HepG2 (cell line): ENCODE measurements around the gene PIP. TPM values are rescaled to one million over a fixed set of nuclear protein-coding genes. Genes with fewer than 3 reads are reported as not detected.

ENCODE experiments used
- ATAC-seq: fragments of 200-7000 bp; cut with Tn5 transposase; 3 replicates; pipeline ENCODE4 v1.9.1; 2020; ENCODE audit warnings: mild to moderate bottlenecking, moderate library complexity
- BruUV-seq: library from RNA; stranded (reverse); fragments of 400-500 nt; replicated peaks from 2 replicates; lab custom pipeline; 2021; lab: Mats Ljungman, UMichigan
- CTCF ChIA-PET: fragments of 300-600 bp; formaldehyde crosslinking; extraction: SDS; loops from one replicate; lab custom pipeline; 2021; ENCODE audit warnings: low total read pairs, inconsistent platforms, low intra/inter-chr PET ratio; lab: Yijun Ruan, JAX
- POLR2A ChIA-PET: fragments of 350-600 bp; sonication (Branson Sonifier 250); formaldehyde crosslinking; loops from one replicate; lab custom pipeline; 2020; ENCODE audit warnings: antibody characterized with exemption, inconsistent platforms; lab: Yijun Ruan, JAX
- DNase-seq: peaks from one replicate; pipeline ENCODE4 v3.0.0-alpha.2; 2015; ENCODE audit warnings: low spot score
- FAIRE-seq: peaks from 3 replicates; lab custom pipeline; 2011; peaks lifted over from hg19 to GRCh38; lab: Jason Lieb, UNC
- H2AFZ ChIP-seq: one replicate; pipeline ENCODE4 v1.6.1; 2011; ENCODE audit warnings: low read length, inconsistent platforms
- H3K27ac ChIP-seq: fragments of 300-600 bp; 3 replicates; pipeline ENCODE4 v1.8.0; 2011; ENCODE audit warnings: mixed run types, mild to moderate bottlenecking, mixed read lengths, low read length, inconsistent platforms; ENCODE audit not compliant: insufficient read depth; ENCODE audit errors: extremely low read length
- H3K27me3 ChIP-seq, 2 experiments: fragments of 200-600 bp in 1 of 2; 2 replicates in 1 of 2; 3 replicates in 1 of 2; pipeline versions ENCODE4 v1.6.0 to v1.8.0; 2011; ENCODE audit warnings: low read length in 2 of 2, mild to moderate bottlenecking in 2 of 2, moderate library complexity in 2 of 2, inconsistent platforms in 1 of 2; ENCODE audit not compliant: insufficient read depth in 2 of 2, control insufficient read depth in 1 of 2
- H3K36me3 ChIP-seq, 2 experiments: fragments of 200-600 bp in 1 of 2; replicated peaks in 1 of 2; 2 replicates in 1 of 2; 3 replicates in 1 of 2; pipeline versions ENCODE4 v1.5.1 to v1.8.0; 2011; ENCODE audit warnings: low read length in 2 of 2, inconsistent platforms in 1 of 2; ENCODE audit not compliant: insufficient read depth in 2 of 2, control insufficient read depth in 1 of 2
- H3K4me1 ChIP-seq: 2 replicates; pipeline ENCODE4 v1.5.1; 2012; ENCODE audit warnings: low read length, inconsistent platforms; ENCODE audit not compliant: insufficient read depth
- H3K4me2 ChIP-seq: 2 replicates; pipeline ENCODE4 v1.6.0; 2011; ENCODE audit warnings: low read depth, low read length, inconsistent platforms
- H3K4me3 ChIP-seq, 3 experiments: fragments of 200-600 bp in 1 of 3; sonication (generic), shearing (Covaris generic) in 1 of 3; replicated peaks in 1 of 3; 2 replicates each; pipeline ENCODE4 v1.5.1; 2011 to 2016; ENCODE audit warnings: low read length in 3 of 3, inconsistent platforms in 2 of 3, low read depth in 2 of 3, mild to moderate bottlenecking in 2 of 3, control low read depth in 1 of 3, mixed read lengths in 1 of 3; ENCODE audit not compliant: insufficient read depth in 1 of 3
- H3K79me2 ChIP-seq: one replicate; pipeline ENCODE4 v1.6.1; 2011; ENCODE audit warnings: low read length, inconsistent platforms; ENCODE audit not compliant: insufficient read depth
- H3K9ac ChIP-seq: 2 replicates; pipeline ENCODE4 v1.6.0; 2011; ENCODE audit warnings: mild to moderate bottlenecking, low read depth, low read length, inconsistent platforms; ENCODE audit not compliant: insufficient read depth
- H3K9me3 ChIP-seq: 2 replicates; pipeline ENCODE4 v1.5.1; 2012; ENCODE audit warnings: mild to moderate bottlenecking, low read length
- H4K20me1 ChIP-seq: 2 replicates; pipeline ENCODE4 v1.6.0; 2011; ENCODE audit warnings: inconsistent platforms, mild to moderate bottlenecking, low read length, moderate library complexity; ENCODE audit not compliant: insufficient read depth
- NFIB ChIP-seq: sonication (generic); formaldehyde crosslinking; IDR thresholded peaks from 2 replicates; pipeline ENCODE4 v1.9.0; 2021; ENCODE audit warnings: missing genetic modification reagents, mild to moderate bottlenecking, borderline replicate concordance
- THYN1 ChIP-seq: sonication (generic); formaldehyde crosslinking; IDR thresholded peaks from 2 replicates; pipeline ENCODE4 v1.8.1; 2023; ENCODE audit warnings: low read depth, mild to moderate bottlenecking, moderate library complexity, missing genetic modification reagents, borderline replicate concordance
- ZBTB8A ChIP-seq: sonication (generic); formaldehyde crosslinking; IDR thresholded peaks from 2 replicates; pipeline ENCODE4 v1.4.0; 2020; ENCODE audit warnings: mild to moderate bottlenecking, low read depth, missing genetic modification reagents, borderline replicate concordance
- ZSCAN9 ChIP-seq: IDR thresholded peaks from 2 replicates; pipeline ENCODE4 v1.6.1; 2016; ENCODE audit warnings: borderline replicate concordance
- WGBS: methylation state at CpG from one replicate; pipeline ENCODE4 v1.1.6; 2017; ENCODE audit warnings: low lambda C conversion rate; 5-methylcytosine and 5-hydroxymethylcytosine counted together
- in situ Hi-C: cut with HindIII; loops from 2 replicates; pipeline ENCODE4 v1.10.0; 2017; ENCODE audit warnings: low pct_unique_long_range_greater_than_20kb; ENCODE audit not compliant: extremely low pct_ligation_motif_present
- intact Hi-C: fragments of 100-400 bp; cut with micrococcal nuclease; formaldehyde crosslinking; loops from one replicate; pipeline ENCODE4 v1.10.0; 2022; ENCODE audit not compliant: unreplicated experiment
- polyA plus RNA-seq, 8 experiments: library from polyadenylated mRNA; depleted of rRNA in 3 of 8; stranded (reverse) in 7 of 8; unstranded in 1 of 8; fragments of >200 nt; fragmentation: Illumina TruSeq in 4 of 8; extraction: Trizol in 4 of 8; gene quantifications; 2 replicates each; pipeline versions ENCODE4 v1.2.1 to v1.2.3, GENCODE V29; 2011 to 2016; ENCODE audit warnings: low read depth in 4 of 8, missing spikeins in 1 of 8, mixed read lengths in 1 of 8; ENCODE audit not compliant: insufficient read depth in 1 of 8
- total RNA-seq, 5 experiments: library from RNA; depleted of rRNA; stranded (reverse); fragments of >200 nt; fragmentation: Illumina TruSeq; extraction: Trizol; gene quantifications; 2 replicates each; pipeline ENCODE4 v1.2.3, GENCODE V29; 2016; ENCODE audit warnings: low read depth in 1 of 5
- TF ChIP-seq, protein P1 (sequence below): sonication (generic); formaldehyde crosslinking; IDR thresholded peaks from 2 replicates; pipeline ENCODE4 v1.4.0; 2020; ENCODE audit warnings: mild to moderate bottlenecking, missing genetic modification reagents
- TF ChIP-seq, protein P2 (sequence below): IDR thresholded peaks from 2 replicates; pipeline ENCODE4 v1.6.1; 2018; ENCODE audit warnings: missing genetic modification reagents, mild to moderate bottlenecking, missing compliant biosample characterization
- TF ChIP-seq, protein P3 (sequence below): sonication (generic); formaldehyde crosslinking; IDR thresholded peaks from 2 replicates; pipeline ENCODE4 v1.4.0; 2020; ENCODE audit warnings: missing genetic modification reagents, borderline replicate concordance
- TF ChIP-seq, protein P4 (sequence below): sonication (generic); formaldehyde crosslinking; IDR thresholded peaks from 2 replicates; pipeline ENCODE4 v1.4.0; 2020; ENCODE audit warnings: mild to moderate bottlenecking, missing genetic modification reagents
- TF ChIP-seq, protein P5 (sequence below): sonication (generic); formaldehyde crosslinking; IDR thresholded peaks from 2 replicates; pipeline ENCODE4 v1.5.0; 2020; ENCODE audit warnings: mild to moderate bottlenecking, missing genetic modification reagents, borderline replicate concordance

Gene PIP
- total and polyA plus RNA-seq, 2 of the 13 experiments (the other 11 are each of a cell fraction or from before 2014, with no cell fraction given): not detected

DNA sequence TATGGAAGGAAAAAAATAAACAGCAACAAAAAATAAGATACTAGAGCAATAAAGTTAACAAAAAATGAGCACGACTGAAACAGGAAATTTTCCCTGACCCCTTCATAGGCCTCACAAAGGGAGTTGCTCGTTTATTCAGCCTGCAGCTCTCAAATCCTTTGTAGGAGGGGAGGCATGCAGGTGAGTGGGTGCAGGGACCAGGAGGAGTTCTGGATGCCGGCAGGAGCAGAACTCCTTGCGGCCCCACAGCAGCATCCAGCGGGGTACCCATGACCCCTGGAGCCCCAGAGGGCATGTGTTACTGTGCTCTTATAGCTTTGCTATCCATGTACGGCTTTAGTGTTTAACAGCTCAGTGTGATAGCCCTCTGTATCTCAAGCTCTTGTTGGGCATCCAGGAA, 57.1 kb downstream of the PIP start:
- Histone ChIP-seq H2AFZ (no peak overlapping the region), H3K9ac (no peak overlapping the region), H3K4me3 (no peak overlapping the region), H3K79me2 (no peaks in the 10 kb centered on the region), H3K9me3 (no peaks in the 10 kb centered on the region), H3K36me3 (no peaks in the 10 kb centered on the region), H4K20me1 (no peaks in the 10 kb centered on the region), H3K4me1 (no peaks in the 10 kb centered on the region), H3K27me3 (no peaks in the 10 kb centered on the region), H3K4me2 (no peak overlapping the region), H3K27ac (no peak overlapping the region)
- no peak for ATAC-seq
- ChIA-PET CTCF (no interaction called here), POLR2A (no interaction called here)
- intact Hi-C loops (loop anchor here (5.0 kb wide), 1 partner anchor 843 kb away; no protein-coding TSS in a partner anchor), in situ Hi-C loops (no loop called here)
- FAIRE-seq: no peak
- no peak for DNase-seq
- BruUV-seq: no TSS peak
- WGBS: 6% methylated on average over 5 of the region's 6 CpGs
- TF ChIP-seq THYN1 (CRISPR knock-in tag) (no peak), ZSCAN9 (CRISPR knock-in tag) (no peak), ZBTB8A (CRISPR knock-in tag) (no peak), NFIB (no peak)
- TF ChIP-seq, protein P1, sequence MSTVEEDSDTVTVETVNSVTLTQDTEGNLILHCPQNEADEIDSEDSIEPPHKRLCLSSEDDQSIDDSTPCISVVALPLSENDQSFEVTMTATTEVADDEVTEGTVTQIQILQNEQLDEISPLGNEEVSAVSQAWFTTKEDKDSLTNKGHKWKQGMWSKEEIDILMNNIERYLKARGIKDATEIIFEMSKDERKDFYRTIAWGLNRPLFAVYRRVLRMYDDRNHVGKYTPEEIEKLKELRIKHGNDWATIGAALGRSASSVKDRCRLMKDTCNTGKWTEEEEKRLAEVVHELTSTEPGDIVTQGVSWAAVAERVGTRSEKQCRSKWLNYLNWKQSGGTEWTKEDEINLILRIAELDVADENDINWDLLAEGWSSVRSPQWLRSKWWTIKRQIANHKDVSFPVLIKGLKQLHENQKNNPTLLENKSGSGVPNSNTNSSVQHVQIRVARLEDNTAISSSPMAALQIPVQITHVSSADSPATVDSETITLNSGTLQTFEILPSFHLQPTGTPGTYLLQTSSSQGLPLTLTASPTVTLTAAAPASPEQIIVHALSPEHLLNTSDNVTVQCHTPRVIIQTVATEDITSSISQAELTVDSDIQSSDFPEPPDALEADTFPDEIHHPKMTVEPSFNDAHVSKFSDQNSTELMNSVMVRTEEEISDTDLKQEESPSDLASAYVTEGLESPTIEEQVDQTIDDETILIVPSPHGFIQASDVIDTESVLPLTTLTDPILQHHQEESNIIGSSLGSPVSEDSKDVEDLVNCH (CRISPR knock-in tag): no peak
- TF ChIP-seq, protein P2, sequence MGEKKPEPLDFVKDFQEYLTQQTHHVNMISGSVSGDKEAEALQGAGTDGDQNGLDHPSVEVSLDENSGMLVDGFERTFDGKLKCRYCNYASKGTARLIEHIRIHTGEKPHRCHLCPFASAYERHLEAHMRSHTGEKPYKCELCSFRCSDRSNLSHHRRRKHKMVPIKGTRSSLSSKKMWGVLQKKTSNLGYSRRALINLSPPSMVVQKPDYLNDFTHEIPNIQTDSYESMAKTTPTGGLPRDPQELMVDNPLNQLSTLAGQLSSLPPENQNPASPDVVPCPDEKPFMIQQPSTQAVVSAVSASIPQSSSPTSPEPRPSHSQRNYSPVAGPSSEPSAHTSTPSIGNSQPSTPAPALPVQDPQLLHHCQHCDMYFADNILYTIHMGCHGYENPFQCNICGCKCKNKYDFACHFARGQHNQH (CRISPR knock-in tag): no peak
- TF ChIP-seq, protein P3, sequence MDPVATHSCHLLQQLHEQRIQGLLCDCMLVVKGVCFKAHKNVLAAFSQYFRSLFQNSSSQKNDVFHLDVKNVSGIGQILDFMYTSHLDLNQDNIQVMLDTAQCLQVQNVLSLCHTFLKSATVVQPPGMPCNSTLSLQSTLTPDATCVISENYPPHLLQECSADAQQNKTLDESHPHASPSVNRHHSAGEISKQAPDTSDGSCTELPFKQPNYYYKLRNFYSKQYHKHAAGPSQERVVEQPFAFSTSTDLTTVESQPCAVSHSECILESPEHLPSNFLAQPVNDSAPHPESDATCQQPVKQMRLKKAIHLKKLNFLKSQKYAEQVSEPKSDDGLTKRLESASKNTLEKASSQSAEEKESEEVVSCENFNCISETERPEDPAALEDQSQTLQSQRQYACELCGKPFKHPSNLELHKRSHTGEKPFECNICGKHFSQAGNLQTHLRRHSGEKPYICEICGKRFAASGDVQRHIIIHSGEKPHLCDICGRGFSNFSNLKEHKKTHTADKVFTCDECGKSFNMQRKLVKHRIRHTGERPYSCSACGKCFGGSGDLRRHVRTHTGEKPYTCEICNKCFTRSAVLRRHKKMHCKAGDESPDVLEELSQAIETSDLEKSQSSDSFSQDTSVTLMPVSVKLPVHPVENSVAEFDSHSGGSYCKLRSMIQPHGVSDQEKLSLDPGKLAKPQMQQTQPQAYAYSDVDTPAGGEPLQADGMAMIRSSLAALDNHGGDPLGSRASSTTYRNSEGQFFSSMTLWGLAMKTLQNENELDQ: no peak
- TF ChIP-seq, protein P4, sequence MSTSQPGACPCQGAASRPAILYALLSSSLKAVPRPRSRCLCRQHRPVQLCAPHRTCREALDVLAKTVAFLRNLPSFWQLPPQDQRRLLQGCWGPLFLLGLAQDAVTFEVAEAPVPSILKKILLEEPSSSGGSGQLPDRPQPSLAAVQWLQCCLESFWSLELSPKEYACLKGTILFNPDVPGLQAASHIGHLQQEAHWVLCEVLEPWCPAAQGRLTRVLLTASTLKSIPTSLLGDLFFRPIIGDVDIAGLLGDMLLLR (CRISPR knock-in tag): no peak
- TF ChIP-seq, protein P5, sequence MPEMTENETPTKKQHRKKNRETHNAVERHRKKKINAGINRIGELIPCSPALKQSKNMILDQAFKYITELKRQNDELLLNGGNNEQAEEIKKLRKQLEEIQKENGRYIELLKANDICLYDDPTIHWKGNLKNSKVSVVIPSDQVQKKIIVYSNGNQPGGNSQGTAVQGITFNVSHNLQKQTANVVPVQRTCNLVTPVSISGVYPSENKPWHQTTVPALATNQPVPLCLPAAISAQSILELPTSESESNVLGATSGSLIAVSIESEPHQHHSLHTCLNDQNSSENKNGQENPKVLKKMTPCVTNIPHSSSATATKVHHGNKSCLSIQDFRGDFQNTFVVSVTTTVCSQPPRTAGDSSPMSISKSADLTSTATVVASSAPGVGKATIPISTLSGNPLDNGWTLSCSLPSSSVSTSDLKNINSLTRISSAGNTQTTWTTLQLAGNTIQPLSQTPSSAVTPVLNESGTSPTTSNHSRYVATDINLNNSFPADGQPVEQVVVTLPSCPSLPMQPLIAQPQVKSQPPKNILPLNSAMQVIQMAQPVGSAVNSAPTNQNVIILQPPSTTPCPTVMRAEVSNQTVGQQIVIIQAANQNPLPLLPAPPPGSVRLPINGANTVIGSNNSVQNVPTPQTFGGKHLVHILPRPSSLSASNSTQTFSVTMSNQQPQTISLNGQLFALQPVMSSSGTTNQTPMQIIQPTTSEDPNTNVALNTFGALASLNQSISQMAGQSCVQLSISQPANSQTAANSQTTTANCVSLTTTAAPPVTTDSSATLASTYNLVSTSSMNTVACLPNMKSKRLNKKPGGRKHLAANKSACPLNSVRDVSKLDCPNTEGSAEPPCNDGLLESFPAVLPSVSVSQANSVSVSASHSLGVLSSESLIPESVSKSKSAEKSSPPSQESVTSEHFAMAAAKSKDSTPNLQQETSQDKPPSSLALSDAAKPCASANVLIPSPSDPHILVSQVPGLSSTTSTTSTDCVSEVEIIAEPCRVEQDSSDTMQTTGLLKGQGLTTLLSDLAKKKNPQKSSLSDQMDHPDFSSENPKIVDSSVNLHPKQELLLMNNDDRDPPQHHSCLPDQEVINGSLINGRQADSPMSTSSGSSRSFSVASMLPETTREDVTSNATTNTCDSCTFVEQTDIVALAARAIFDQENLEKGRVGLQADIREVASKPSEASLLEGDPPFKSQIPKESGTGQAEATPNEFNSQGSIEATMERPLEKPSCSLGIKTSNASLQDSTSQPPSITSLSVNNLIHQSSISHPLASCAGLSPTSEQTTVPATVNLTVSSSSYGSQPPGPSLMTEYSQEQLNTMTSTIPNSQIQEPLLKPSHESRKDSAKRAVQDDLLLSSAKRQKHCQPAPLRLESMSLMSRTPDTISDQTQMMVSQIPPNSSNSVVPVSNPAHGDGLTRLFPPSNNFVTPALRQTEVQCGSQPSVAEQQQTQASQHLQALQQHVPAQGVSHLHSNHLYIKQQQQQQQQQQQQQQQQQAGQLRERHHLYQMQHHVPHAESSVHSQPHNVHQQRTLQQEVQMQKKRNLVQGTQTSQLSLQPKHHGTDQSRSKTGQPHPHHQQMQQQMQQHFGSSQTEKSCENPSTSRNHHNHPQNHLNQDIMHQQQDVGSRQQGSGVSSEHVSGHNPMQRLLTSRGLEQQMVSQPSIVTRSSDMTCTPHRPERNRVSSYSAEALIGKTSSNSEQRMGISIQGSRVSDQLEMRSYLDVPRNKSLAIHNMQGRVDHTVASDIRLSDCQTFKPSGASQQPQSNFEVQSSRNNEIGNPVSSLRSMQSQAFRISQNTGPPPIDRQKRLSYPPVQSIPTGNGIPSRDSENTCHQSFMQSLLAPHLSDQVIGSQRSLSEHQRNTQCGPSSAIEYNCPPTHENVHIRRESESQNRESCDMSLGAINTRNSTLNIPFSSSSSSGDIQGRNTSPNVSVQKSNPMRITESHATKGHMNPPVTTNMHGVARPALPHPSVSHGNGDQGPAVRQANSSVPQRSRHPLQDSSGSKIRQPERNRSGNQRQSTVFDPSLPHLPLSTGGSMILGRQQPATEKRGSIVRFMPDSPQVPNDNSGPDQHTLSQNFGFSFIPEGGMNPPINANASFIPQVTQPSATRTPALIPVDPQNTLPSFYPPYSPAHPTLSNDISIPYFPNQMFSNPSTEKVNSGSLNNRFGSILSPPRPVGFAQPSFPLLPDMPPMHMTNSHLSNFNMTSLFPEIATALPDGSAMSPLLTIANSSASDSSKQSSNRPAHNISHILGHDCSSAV (CRISPR knock-in tag): no peak
